GM18858 (cell line): Measurements from ENCODE around the gene COPB1.
"Not testable (repeated sequence)": the region's sequence is repeated elsewhere in the genome, so short reads cannot be mapped to it uniquely, and the experiment has no call there.

Source experiments
- ATAC-seq: cut with Tn5 transposase; IDR thresholded peaks from one replicate; pipeline ENCODE4 v1.9.1; 2021; ENCODE audit not compliant: unreplicated experiment

Gene COPB1, protein sequence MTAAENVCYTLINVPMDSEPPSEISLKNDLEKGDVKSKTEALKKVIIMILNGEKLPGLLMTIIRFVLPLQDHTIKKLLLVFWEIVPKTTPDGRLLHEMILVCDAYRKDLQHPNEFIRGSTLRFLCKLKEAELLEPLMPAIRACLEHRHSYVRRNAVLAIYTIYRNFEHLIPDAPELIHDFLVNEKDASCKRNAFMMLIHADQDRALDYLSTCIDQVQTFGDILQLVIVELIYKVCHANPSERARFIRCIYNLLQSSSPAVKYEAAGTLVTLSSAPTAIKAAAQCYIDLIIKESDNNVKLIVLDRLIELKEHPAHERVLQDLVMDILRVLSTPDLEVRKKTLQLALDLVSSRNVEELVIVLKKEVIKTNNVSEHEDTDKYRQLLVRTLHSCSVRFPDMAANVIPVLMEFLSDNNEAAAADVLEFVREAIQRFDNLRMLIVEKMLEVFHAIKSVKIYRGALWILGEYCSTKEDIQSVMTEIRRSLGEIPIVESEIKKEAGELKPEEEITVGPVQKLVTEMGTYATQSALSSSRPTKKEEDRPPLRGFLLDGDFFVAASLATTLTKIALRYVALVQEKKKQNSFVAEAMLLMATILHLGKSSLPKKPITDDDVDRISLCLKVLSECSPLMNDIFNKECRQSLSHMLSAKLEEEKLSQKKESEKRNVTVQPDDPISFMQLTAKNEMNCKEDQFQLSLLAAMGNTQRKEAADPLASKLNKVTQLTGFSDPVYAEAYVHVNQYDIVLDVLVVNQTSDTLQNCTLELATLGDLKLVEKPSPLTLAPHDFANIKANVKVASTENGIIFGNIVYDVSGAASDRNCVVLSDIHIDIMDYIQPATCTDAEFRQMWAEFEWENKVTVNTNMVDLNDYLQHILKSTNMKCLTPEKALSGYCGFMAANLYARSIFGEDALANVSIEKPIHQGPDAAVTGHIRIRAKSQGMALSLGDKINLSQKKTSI

DNA sequence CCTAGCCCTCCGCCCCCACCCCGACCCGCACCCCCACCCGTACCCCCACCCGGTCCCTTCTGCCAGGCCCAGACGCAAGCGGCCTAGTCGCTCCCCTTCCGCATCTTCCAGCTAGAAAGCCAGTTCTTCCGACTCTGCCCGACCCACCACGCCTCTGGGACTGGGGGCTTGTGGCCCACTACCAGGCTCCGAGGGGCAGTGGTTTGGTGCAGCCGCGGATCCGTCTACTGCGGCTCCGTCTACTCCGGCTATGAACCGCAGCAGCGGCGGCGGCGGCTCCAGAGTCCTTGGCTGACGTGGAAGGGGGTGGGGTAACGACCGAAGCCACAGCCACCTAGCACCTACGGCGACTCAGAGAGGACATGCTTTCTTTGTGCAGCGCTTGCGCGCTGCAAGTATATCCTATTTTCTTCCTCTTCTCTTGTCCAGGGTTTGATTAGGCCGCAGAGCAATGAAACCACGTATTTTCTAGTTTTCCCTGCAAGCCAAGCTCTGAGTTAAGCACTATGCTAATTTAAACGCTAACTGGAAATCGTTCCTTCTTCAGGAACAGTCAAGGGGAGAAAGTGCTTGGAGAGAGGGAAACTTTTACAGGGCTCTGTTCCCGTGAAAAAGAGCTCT is at the start of gene COPB1:
Gene COPB1, minus strand, starts transcription at position 252 of the 621 bp plus-strand sequence. CDS start 883 bp downstream, outside the sequence.
- peak; percentile 61 for ATAC-seq

GRCh38 chr11:14547440-14547839 is 47.8 kb upstream of the COPB1 start:
- ATAC-seq = no peak

DNA sequence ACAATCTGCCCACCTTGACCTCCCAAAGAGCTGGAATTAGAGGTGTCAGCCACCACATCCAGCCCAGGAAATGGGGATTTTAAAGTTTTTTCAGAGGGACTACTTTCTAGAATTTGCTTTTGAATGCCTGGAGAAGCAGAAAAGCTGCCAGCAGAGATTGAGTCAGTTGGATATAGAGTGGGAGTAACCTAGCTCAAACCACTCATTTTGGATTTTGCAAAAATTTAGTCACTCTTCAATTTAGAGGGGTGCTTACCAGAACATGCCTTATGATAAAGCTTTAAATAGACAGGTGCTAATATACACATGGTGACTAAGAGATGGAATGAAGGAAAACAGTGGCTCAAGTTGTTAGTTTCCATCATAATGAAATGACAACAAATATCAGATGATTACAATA is 47.1 kb upstream of the COPB1 start:
- no peak for ATAC-seq

DNA sequence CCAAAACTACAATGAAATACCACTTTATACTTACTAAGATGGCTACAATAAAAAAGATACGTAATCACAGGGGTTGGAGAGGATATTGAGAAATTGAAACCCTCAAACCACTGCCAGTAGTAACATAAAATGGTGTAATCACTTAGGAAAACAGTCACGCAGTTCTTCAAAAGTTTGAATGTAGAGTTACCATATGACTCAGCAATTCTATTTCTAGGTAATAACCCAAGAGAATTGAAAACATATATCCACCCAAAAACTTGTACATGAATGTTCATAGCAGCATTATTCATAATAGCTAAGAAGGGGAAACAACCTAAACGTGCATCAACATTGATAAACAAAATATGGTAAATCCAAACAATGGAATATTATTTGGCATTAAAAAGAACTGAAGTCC is 45.0 kb upstream of the COPB1 start:
- ATAC-seq = peak; percentile 89

DNA sequence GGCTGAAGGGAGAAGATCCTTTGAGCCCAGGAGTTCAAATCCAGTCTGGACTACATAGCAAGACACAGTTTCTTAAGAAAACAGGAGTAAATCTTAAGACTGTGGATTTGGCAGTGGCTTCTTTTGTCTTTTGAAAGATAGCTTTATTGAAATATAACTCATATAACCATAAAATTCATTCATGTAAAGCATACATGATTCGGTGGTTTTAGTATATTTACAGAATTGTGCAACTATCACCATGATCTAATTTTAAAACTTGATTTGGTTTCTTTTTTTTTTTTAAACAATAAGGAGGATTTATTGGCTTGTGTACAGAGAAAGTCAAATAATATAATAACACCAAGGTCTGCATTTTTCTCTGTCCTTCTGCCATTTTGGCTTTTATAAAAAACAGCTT is 43.6 kb upstream of the COPB1 start:
- ATAC-seq = no peak

DNA sequence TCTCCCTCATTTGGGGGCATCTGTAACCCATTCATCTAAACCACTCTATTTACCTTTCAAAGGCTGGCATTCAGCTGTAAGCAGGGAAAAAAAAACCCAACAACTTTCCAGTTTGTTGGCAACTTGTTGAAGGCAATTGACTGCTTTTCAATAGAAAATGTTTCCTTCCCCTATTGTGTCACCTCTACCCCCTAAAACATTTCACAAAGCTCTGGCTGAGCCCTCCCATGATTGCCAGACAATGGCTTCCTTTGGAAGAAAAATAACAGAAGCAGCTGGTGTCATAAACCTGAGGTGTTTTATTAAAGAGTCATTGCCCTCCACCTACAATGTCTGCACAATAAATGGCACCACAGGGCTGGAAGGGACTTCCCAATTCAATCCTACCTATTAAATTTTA is 42.7 kb upstream of the COPB1 start:
- ATAC-seq = no peak

GRCh38 chr11:14541192-14541947 is 41.8 kb upstream of the COPB1 start:
- ATAC-seq = no peak

DNA sequence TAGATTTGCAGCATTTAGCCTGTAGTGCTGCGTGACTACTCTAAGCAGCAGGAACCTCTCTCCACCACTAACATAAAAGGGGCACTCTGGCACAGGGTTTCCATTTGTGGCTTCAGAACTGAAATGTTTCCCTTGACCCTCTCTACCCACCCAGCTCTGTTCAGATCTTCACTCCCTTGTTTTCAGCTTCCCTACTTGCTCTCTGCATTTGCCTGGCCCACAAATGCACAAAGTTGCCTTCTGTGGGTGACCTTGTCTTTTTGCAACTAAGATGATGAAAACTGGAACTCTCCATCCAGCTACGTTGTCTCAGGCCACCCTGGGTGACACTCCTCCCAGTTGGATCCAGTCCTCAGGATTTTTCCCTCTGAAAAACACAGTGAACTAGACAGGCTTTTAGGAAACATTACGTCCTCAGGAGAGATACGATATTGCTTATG is 40.4 kb upstream of the COPB1 start:
- no peak for ATAC-seq

- ATAC-seq = no peak
Observed at GRCh38 chr11:14538926-14539554, 39.4 kb upstream of the COPB1 start.

GRCh38 chr11:14538271-14538925 is 38.8 kb upstream of the COPB1 start:
- no peak for ATAC-seq

DNA sequence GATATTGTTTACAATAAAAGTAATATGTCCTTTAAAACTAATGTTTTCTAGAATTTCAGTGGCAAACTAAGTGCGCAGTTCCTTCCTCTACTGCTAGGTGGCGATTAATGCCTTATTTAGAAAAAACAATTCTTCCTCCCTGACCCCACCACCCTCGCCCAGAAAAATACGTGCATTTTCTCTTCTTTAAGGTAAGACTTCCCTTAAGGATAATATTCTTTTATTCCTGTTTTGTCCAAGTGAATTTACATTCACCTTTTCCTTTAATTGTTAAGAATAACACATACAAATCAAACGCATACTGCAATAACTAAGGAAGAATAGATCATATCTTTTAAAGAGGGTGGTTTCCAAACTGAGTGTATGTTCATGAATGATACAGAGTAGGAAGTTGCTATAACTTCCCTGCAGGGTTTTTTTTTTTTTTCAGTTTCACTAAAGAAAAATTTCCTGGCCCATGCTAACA is 37.6 kb upstream of the COPB1 start:
- peak; percentile 69 for ATAC-seq

GRCh38 chr11:14535166-14535565 is 35.6 kb upstream of the COPB1 start:
- not testable (repeated sequence) for ATAC-seq

DNA sequence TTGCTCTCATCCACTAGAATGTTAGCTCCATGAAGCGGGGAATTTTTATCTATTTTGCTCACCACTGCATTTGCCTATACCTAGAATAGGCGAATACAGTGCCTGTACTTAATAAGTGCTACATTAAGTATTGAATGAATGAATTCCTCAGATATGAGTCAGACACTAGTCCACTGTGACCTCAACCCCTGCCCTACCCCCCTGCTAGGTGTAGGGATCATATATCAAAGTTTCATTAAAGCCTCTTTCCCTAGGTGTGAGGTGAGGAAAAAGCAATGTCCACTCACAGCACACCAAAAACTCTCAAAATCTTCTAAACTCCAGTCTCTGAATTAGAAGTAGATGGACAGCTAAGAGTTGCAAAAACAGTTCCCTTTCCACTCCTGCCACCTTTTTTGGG is 30.3 kb upstream of the COPB1 start:
- no peak for ATAC-seq

- no peak for ATAC-seq
Observed at GRCh38 chr11:14529321-14529720, 29.7 kb upstream of the COPB1 start.

- ATAC-seq = no peak
Observed at GRCh38 chr11:14522801-14523200, 23.2 kb upstream of the COPB1 start.

GRCh38 chr11:14522245-14522644 is 22.6 kb upstream of the COPB1 start:
- ATAC-seq = no peak

DNA sequence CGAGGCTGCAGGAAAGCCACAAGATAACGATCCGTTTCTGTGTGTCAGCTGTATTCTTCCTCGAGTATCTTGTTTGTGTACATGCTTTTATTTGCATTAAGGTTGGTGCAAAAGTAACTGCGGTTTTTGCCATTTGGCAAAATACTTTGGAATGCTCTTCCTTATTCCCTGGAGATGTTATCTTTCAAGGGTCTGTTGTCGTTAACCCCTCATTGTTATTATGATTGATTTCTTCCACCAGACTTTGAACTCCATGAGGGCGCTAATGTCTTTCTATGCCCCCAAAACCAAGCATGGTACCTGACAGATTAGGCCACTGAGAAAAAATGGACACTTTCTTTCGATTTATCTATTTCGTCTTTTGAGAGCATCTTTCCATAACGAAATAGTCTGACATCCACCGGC is 21.1 kb upstream of the COPB1 start:
- no peak for ATAC-seq

DNA sequence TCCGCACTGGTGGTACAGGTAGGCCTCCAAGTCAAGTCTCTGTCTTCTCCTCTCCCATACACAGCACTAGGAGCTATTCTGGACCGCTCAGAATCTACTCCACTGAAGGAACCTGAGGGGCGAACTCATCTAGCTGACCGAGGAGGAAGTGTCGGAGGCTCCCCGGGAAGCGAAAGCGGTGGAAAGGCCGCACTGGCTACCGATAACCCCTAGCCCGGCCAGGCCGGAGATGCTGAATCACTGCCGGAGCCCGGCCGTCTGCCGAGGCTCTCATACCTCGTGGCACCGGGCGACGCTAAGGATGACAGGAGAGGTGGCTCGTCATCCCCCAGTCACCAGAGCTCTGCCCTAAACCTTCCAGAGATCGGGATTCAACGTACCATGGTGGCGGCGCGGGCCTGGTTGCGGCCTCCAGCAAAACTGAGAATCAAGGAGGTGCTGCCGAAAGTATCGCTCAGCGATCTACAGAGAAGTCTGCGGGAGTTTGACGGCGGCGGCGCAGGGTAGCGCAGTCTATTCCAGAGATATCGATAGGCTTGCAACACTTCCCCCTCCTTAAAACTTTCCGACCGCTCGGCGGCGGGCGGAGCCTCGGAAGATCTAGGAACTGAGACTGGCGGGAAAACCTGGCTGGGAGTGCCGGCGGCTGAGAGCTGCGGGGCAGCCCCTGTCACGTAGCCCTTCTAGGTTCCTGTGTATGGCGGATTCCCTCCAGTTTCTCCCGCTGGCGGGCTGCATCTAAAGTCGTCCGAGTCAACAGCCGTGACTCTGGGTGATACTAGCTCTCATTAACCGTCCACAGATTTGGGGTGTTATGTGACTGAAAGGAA is 20.5 kb upstream of the COPB1 start, which contains the start of gene PSMA1:
Gene PSMA1, minus strand, starts transcription at position 470 of the 830 bp plus-strand sequence. Its CDS starts 87 bp downstream, at position 383.
- ATAC-seq = peak; percentile 92

DNA sequence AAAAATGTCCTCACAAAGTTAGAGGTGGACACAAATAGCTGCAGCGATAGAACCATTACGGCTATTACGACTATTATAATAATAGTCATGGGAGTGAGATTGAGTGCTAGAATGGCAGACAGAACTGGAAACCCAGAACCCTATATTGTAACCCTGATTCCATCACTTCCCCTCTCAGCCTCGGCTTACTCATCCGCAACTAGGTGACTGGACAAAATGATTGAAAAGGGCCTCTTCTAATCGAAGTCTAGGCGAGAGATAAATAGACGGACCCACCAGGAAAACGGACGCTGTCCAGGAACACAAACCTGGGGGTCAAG is 19.9 kb upstream of the COPB1 start:
- no peak for ATAC-seq
